Measurements from ENCODE around the gene RNF111. TPM values are rescaled to one million over a fixed set of nuclear protein-coding genes. Genes with fewer than 3 reads are reported as not detected.
A peak's percentile ranks its signal among the peaks of the same experiment; 100 is the strongest.

Gene RNF111
- total and polyA plus RNA-seq, 2 of the 13 experiments (the other 11 are each of a cell fraction or from before 2014, with no cell fraction given), result 12.1 to 23.1 TPM

DNA sequence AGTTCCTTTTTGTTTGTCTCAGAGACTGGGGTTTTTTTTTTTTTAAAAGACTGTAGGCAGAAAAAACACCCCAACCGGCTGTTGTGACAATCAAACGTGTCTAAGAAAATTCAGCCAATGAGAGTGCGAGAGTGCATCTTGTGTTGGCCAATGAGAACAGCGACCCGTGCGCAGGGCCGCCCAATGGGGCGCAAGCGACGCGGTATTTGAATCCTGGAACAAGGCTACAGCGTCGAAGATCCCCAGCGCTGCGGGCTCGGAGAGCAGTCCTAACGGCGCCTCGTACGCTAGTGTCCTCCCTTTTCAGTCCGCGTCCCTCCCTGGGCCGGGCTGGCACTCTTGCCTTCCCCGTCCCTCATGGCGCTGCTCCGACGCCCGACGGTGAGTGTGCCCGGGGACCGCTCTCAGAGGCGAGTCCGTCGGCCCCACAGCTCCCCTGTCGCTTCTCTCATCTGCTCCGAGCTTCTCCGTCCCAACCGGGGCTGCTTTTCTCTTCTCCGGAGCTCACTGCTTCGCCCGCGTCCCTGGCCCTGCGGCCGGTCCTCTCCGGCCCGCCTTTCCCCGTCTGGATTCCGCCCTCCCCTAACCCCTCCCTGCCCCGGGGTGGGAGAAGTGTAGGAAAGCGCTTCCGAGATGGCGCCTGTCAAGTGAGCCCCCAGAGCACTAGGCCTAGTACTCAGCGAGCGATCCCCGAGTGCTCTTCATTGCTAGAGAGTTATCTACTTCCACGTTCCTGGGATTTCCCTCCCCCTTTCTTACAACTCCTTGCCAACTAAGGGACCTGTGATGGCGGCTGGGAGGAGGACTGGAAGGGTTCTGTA is 117.7 kb downstream of the RNF111 start, which contains the start of gene CCNB2 (continued):
- TF ChIP-seq DNMT3B (CRISPR knock-in tag; conservative IDR thresholded peaks at IDR 0.05) (no peak), ZNF230 (CRISPR knock-in tag; IDR thresholded peaks at IDR 0.05) (no peak), JDP2 (CRISPR knock-in tag; IDR thresholded peaks at IDR 0.05; ENCODE audit: borderline replicate concordance) (no peak), ZNF501 (CRISPR knock-in tag; IDR thresholded peaks at IDR 0.05) (0 out of 2 replicates have a peak, but pooled peaks have one; percentile 38), ZMAT3 (CRISPR knock-in tag; conservative IDR thresholded peaks at IDR 0.05) (no peak), RARA (CRISPR knock-in tag; IDR thresholded peaks at IDR 0.05) (0 out of 2 replicates have a peak, but pooled peaks have one; percentile 6), ZSCAN29 (CRISPR knock-in tag; conservative IDR thresholded peaks at IDR 0.05) (no peak), ZNF749 (CRISPR knock-in tag; IDR thresholded peaks at IDR 0.05; ENCODE audit: borderline replicate concordance) (0 out of 2 replicates have a peak, but pooled peaks have one; percentile 26), SIN3B (IDR thresholded peaks at IDR 0.05; ENCODE audit: low read length) (peak; percentile 98), ATM (IDR thresholded peaks at IDR 0.05; ENCODE audit: borderline replicate concordance) (no peak), ZNF777 (CRISPR knock-in tag; IDR thresholded peaks at IDR 0.05) (peak; percentile 96), ZSCAN31 (CRISPR knock-in tag; IDR thresholded peaks at IDR 0.05; ENCODE audit: low read depth) (peak; percentile 67; the same call in 1 of the 2 replicates), NFYB (CRISPR knock-in tag; IDR thresholded peaks at IDR 0.05) (peak; percentile 93), CBFB (CRISPR knock-in tag; IDR thresholded peaks at IDR 0.05) (0 out of 2 replicates have a peak, but pooled peaks have one; percentile 22), SMARCC2 (IDR thresholded peaks at IDR 0.05) (no peak), U2AF2 (IDR thresholded peaks at IDR 0.05; ENCODE audit: low read depth, low read length) (no peak), ZFX (CRISPR knock-in tag; IDR thresholded peaks at IDR 0.05; ENCODE audit: low read depth) (peak; percentile 52), ZNF136 (CRISPR knock-in tag; IDR thresholded peaks at IDR 0.05; ENCODE audit: low read depth) (no peak), ZNF367 (CRISPR knock-in tag; IDR thresholded peaks at IDR 0.05; ENCODE audit: borderline replicate concordance) (no peak), YY1 (IDR thresholded peaks at IDR 0.05; ENCODE audit: insufficient read depth, insufficient replicate concordance, low read depth, low read length) (no peak)
- TF ChIP-seq, protein P1, sequence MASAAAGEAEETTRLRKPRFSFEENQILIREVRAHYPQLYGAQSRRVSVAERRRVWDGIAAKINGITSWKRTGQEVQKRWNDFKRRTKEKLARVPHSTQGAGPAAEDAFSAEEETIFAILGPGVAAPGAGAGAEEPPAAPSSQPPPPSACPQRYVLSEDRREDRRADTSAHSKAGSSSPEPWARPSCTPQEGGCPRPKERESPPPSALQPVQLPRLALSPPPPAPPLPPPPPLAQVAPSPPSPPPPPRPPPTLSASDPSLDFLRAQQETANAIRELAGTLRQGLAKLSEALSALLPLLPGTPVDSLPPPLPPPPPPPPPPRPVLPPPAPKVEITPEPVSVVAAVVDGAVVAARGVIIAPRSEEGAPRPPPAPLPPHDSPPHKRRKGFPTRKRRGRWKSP (CRISPR knock-in tag; IDR thresholded peaks at IDR 0.05), result peak; percentile 44; the same call in 1 of the 2 replicates
- TF ChIP-seq, protein P2, sequence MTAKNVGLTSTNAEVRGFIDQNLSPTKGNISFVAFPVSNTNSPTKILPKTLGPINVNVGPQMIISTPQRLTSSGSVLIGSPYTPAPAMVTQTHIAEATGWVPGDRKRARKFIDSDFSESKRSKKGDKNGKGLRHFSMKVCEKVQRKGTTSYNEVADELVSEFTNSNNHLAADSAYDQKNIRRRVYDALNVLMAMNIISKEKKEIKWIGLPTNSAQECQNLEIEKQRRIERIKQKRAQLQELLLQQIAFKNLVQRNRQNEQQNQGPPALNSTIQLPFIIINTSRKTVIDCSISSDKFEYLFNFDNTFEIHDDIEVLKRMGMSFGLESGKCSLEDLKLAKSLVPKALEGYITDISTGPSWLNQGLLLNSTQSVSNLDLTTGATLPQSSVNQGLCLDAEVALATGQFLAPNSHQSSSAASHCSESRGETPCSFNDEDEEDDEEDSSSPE (CRISPR knock-in tag; IDR thresholded peaks at IDR 0.05), result peak; percentile 93
- TF ChIP-seq, protein P3, sequence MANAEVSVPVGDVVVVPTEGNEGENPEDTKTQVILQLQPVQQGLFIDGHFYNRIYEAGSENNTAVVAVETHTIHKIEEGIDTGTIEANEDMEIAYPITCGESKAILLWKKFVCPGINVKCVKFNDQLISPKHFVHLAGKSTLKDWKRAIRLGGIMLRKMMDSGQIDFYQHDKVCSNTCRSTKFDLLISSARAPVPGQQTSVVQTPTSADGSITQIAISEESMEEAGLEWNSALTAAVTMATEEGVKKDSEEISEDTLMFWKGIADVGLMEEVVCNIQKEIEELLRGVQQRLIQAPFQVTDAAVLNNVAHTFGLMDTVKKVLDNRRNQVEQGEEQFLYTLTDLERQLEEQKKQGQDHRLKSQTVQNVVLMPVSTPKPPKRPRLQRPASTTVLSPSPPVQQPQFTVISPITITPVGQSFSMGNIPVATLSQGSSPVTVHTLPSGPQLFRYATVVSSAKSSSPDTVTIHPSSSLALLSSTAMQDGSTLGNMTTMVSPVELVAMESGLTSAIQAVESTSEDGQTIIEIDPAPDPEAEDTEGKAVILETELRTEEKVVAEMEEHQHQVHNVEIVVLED (CRISPR knock-in tag; IDR thresholded peaks at IDR 0.05; ENCODE audit: borderline replicate concordance), result peak; percentile 29; the same call in 1 of the 2 replicates
- TF ChIP-seq, protein P4, sequence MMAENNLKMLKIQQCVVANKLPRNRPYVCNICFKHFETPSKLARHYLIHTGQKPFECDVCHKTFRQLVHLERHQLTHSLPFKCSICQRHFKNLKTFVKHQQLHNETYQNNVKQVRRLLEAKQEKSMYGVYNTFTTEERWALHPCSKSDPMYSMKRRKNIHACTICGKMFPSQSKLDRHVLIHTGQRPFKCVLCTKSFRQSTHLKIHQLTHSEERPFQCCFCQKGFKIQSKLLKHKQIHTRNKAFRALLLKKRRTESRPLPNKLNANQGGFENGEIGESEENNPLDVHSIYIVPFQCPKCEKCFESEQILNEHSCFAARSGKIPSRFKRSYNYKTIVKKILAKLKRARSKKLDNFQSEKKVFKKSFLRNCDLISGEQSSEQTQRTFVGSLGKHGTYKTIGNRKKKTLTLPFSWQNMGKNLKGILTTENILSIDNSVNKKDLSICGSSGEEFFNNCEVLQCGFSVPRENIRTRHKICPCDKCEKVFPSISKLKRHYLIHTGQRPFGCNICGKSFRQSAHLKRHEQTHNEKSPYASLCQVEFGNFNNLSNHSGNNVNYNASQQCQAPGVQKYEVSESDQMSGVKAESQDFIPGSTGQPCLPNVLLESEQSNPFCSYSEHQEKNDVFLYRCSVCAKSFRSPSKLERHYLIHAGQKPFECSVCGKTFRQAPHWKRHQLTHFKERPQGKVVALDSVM (CRISPR knock-in tag; IDR thresholded peaks at IDR 0.05), result 0 out of 2 replicates have a peak, but pooled peaks have one; percentile 16
